BE2C (cell line): Measurements from ENCODE around the gene HIVEP3.
"Not testable (repeated sequence)": the region's sequence is repeated elsewhere in the genome, so short reads cannot be mapped to it uniquely, and the experiment has no call there.

Source experiments
- DNase-seq: peaks from one replicate; pipeline ENCODE4 v3.0.0-alpha.2; 2020
- H3K27me3 ChIP-seq: fragments of 250-450 bp; sonication (Bioruptor Pico); 2 replicates; pipeline ENCODE4 v1.5.1; 2020; ENCODE audit warnings: mild to moderate bottlenecking
- H3K36me3 ChIP-seq: fragments of 250-450 bp; sonication (Bioruptor Pico); 2 replicates; pipeline ENCODE4 v1.5.1; 2020; ENCODE audit warnings: mild to moderate bottlenecking
- H3K4me1 ChIP-seq: fragments of 250-450 bp; sonication (Bioruptor Pico); 2 replicates; pipeline ENCODE4 v1.5.1; 2020
- H3K4me3 ChIP-seq: 2 replicates; pipeline ENCODE4 v1.5.1; 2011; ENCODE audit warnings: low read depth, low read length
- H3K9me3 ChIP-seq: fragments of 250-450 bp; sonication (Bioruptor Pico); 2 replicates; pipeline ENCODE4 v1.5.1; 2020
- TF ChIP-seq, protein P1 (sequence below): IDR thresholded peaks from 2 replicates; pipeline ENCODE4 v1.5.1; 2012; ENCODE audit warnings: mild to moderate bottlenecking, low read depth, low read length

Gene HIVEP3

DNA sequence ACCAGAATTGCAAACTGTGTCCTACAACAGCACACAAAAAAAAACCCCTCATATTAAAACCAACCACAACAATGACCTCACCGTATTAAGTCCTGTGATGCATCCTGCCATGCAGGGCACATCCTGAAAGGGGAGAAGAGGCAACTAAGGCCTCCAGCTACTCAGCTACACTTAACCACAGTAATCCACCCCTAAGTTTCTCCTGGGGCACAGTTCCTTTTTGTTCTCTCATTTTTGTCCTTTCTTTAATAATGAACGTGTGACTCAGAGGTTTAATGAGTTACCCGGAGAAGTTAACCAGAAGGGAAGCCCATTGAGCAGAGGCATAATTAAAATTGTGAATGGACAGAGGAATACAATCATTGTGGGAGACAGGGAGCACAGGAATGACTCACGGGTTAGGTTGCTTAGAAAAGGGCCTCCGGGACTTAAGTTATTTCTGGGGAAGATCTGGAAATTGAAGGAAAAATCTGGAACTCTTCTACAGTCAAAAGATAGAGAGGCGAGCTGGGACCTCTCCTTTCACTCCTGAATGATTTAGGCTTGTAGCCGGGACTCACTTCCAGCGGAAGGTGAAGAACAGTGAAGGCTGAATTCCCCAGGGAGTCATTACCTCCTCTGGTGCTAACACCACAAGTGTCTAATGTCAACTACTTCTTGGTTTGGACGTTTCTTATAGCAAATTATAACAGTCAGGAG lies 36.9 kb upstream of the HIVEP3 start:
- TF ChIP-seq, protein P1, sequence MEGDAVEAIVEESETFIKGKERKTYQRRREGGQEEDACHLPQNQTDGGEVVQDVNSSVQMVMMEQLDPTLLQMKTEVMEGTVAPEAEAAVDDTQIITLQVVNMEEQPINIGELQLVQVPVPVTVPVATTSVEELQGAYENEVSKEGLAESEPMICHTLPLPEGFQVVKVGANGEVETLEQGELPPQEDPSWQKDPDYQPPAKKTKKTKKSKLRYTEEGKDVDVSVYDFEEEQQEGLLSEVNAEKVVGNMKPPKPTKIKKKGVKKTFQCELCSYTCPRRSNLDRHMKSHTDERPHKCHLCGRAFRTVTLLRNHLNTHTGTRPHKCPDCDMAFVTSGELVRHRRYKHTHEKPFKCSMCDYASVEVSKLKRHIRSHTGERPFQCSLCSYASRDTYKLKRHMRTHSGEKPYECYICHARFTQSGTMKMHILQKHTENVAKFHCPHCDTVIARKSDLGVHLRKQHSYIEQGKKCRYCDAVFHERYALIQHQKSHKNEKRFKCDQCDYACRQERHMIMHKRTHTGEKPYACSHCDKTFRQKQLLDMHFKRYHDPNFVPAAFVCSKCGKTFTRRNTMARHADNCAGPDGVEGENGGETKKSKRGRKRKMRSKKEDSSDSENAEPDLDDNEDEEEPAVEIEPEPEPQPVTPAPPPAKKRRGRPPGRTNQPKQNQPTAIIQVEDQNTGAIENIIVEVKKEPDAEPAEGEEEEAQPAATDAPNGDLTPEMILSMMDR, result no peak
- H3K4me1 ChIP-seq, result no peaks in the 10 kb centered on the region
- DNase-seq, result no peak

DNA sequence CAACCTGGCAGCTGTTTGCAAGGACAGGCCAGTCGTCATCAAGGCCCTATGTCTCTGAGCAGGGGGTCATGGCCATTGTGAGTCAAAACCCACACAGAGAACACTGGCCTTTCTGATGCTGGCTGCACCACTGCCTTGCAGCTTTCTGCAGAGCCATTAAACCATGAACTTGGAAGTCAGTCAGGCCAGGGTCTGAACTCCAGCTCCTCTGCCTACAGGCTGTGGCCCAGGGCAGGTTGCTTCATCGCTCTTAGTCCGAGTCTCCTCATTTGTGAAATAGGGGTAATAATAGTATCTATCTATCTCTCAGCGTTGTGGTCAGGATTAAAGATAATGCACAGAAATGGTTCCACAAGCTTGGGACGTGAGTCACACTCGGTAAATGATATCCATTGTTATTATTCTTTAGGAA lies 35.8 kb upstream of the HIVEP3 start:
- H3K4me3 ChIP-seq, result no peak overlapping the region
- no peaks in the 10 kb centered on the region for H3K4me1 ChIP-seq
- TF ChIP-seq, protein P1, result no peak
- no peaks in the 10 kb centered on the region for H3K9me3 ChIP-seq
- no peaks in the 10 kb centered on the region for H3K27me3 ChIP-seq
- no peak for DNase-seq
- no peaks in the 10 kb centered on the region for H3K36me3 ChIP-seq

More for the DNA sequence above, 36.9 kb upstream of the HIVEP3 start:
- no peaks in the 10 kb centered on the region for H3K9me3 ChIP-seq
- H3K36me3 ChIP-seq, result no peaks in the 10 kb centered on the region
- no peaks in the 10 kb centered on the region for H3K27me3 ChIP-seq
- no peak overlapping the region for H3K4me3 ChIP-seq

GRCh38 chr1:41953291-41953690 lies 34.6 kb upstream of the HIVEP3 start:
- H3K4me3 ChIP-seq, result no peak overlapping the region

DNA sequence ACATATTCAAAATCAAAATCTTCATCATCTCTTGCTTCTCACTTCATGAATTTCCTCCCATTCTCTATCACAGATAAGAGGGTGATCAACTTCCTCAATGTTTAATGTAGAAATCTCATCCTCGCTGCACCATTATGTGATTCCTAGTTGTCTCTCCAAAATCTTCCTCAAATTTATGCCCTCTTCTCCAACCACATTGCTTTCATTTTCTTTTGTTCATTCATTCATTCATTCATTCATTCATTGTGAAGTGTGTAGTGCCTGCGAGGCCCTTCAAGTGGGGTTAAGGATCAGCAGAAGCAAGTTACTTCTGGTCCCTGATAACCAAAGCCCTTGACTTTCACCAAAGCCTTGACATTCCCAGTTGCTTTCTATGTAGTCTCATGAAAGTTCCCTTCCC lies 33.5 kb upstream of the HIVEP3 start:
- Histone ChIP-seq H3K36me3 (no peaks in the 10 kb centered on the region), H3K27me3 (no peaks in the 10 kb centered on the region), H3K4me1 (no peaks in the 10 kb centered on the region), H3K9me3 (no peaks in the 10 kb centered on the region), H3K4me3 (no peak overlapping the region)
- no peak for DNase-seq
- TF ChIP-seq, protein P1, result no peak

More at GRCh38 chr1:41953291-41953690, 34.6 kb upstream of the HIVEP3 start:
- DNase-seq, result no peak
- Histone ChIP-seq H3K36me3 (no peaks in the 10 kb centered on the region), H3K27me3 (no peaks in the 10 kb centered on the region), H3K9me3 (no peaks in the 10 kb centered on the region), H3K4me1 (no peaks in the 10 kb centered on the region)
- TF ChIP-seq, protein P1, result no peak

GRCh38 chr1:41951492-41951891 lies 32.8 kb upstream of the HIVEP3 start:
- not testable (repeated sequence) for H3K4me1 ChIP-seq, H3K4me3 ChIP-seq, DNase-seq, H3K36me3 ChIP-seq, H3K27me3 ChIP-seq, H3K9me3 ChIP-seq

DNA sequence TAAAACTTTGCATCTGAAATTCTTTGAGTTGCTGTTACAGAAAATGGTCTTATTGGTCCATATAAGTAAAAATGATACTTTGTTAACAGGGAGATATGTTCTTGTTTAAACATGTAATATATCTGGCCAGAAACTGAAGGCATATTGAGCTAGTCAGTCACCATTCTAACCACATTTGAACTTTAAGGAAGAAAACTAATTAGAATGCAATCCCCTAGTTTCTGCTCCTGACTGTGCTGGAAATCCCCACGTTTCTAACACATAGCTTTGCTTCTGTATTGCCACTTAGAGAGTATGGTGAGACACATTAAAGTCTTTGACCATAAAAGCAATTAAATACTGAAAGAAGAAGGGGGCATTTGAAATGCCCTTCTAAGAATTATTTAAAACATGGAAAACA lies 32.1 kb upstream of the HIVEP3 start:
- Histone ChIP-seq H3K9me3 (no peaks in the 10 kb centered on the region), H3K36me3 (no peaks in the 10 kb centered on the region), H3K4me3 (no peak overlapping the region), H3K27me3 (no peaks in the 10 kb centered on the region), H3K4me1 (no peaks in the 10 kb centered on the region)
- TF ChIP-seq, protein P1, result no peak
- DNase-seq, result no peak

- DNase-seq, H3K4me3 ChIP-seq, H3K4me1 ChIP-seq, H3K27me3 ChIP-seq, H3K9me3 ChIP-seq, H3K36me3 ChIP-seq: not testable (repeated sequence)
These were observed 27.2 kb upstream of the HIVEP3 start for GRCh38 chr1:41945946-41946345.
